GM21717 (cell line): ENCODE measurements around the gene FKRP.
"Not testable (repeated sequence)": the region's sequence is repeated elsewhere in the genome, so short reads cannot be mapped to it uniquely, and the experiment has no call there.

ENCODE experiments used
- ATAC-seq: cut with Tn5 transposase; IDR thresholded peaks from one replicate; pipeline ENCODE4 v1.9.1; 2021; ENCODE audit warnings: mild to moderate bottlenecking, moderate library complexity; ENCODE audit not compliant: unreplicated experiment

The FKRP gene

DNA sequence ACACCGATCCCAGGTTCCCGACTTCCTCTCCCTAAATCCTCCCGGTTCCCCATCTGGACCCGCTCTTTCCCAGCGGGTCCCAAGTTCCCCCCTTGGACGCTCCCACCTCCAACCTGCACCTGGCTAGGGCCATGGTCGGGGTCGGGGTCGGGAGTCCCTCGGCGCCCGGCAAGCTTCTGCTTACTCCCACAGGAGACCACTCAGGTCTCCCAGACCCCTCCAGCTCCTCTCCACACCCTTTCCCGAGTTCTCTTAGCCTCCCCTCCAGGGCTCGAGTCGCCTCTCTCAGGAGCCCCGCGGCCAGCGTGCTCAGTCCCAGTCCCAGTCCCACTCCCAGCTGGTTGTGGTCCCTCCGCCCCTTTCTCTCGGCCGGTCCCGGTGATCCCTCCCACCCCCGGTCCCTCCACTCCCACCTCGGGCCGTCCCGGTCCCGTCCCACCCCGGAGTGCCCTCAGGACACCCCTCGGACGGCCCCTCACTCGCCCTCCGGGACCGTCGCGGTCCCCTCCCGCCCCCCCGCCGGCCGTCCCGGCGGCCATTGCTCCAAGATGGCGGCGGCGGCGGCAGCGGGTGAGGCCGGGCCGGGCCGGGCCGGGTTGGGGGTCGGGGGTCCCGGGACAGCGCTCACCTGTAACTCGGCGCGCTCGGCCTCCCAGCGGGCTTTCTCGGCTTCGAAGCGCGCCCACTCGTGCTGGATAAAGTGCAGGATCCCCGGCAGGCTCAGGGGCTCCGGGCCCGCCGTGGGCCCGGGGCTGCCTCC lies at the start of gene FKRP:
Gene FKRP (plus strand): TSS at position 537 of the 760 bp plus-strand sequence. CDS start 9,394 bp downstream, outside the sequence.
- no peak for ATAC-seq

- no peak for ATAC-seq
Observed at GRCh38 chr19:46696866-46697203, 49.0 kb upstream of the FKRP start.

GRCh38 chr19:46697204-46697960 lies 48.5 kb upstream of the FKRP start:
- no peak for ATAC-seq

GRCh38 chr19:46698395-46699321 lies 47.2 kb upstream of the FKRP start:
- ATAC-seq, result no peak

DNA sequence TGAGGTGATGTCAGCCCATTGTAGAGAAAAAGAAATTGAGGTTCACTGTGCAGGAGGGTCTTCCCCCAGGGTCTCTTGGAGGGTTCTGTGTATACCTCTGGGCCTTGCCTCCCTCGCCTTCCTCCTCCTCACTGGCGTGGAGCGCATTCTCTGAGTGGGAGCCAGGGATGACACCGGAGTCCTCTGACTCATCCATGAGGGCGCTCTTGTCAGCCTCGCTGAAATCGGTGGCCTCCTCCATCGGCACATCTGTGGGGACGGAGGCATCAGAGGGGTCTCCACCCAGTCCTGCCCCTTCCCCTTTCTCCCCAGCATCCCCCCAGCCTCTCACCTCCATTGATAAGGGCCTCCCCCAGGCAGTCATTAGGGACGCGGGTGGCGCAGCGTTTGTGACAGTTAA lies 45.2 kb upstream of the FKRP start:
- no peak for ATAC-seq

- ATAC-seq, result no peak
Observed at GRCh38 chr19:46704379-46705076, 41.3 kb upstream of the FKRP start.

DNA sequence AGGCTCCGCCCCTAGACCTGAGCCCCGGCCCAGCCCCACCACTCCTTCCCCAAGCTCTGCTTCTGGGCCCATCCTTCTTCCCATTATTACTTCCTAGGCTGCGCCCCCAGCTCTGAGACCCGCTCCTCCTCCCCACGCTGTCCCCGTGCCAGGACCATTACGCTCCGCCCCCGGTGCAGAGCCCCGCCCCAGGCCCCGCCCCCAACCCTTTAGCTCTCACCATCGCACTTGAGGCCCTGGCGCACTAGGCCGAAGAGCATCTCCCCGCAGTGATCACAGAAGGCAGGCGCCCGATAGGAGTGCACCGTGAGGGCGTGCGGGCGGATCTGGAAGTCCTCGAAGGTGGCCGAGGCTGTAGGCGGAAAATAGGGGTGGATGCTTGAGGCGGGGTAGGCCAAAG lies 35.2 kb upstream of the FKRP start:
- ATAC-seq, result no peak

- ATAC-seq, result not testable (repeated sequence)
Observed at GRCh38 chr19:46712768-46713338, 33.0 kb upstream of the FKRP start.

DNA sequence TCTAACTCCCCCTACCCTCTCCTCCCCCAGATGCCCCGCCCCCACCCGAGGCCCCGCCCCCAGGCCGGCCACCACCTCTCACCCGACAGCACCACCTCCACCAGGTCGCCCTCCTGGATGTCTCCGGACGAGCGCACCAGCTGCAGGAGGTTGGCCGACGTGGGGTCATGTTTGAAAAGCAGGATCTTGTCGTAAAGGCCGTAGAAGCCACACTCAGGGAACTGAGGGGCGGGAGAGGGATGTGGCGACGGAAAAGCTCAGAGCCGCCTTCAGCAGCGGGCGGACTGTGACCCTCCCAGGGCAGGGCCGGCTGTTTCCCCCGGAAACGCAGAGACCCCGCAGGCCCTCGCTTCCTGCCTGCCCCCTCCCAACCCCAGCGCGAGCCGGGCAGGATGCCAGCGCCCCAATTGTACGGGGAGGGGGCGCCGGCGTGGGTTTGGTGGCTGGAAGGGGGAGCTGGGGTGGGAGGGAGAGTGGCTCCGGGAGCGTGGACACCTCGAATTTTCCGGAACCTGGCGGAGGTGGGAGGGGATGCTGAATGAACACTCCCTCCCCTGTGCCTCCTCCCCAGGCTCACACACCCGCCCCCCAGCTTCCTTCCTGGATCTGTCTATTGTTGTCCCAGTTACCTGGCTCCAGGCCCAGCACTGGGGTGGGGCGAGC lies 31.9 kb upstream of the FKRP start:
- no peak for ATAC-seq

- no peak for ATAC-seq
Observed at GRCh38 chr19:46714444-46715106, 31.3 kb upstream of the FKRP start.

GRCh38 chr19:46715620-46715974 lies 30.3 kb upstream of the FKRP start:
- no peak for ATAC-seq

DNA sequence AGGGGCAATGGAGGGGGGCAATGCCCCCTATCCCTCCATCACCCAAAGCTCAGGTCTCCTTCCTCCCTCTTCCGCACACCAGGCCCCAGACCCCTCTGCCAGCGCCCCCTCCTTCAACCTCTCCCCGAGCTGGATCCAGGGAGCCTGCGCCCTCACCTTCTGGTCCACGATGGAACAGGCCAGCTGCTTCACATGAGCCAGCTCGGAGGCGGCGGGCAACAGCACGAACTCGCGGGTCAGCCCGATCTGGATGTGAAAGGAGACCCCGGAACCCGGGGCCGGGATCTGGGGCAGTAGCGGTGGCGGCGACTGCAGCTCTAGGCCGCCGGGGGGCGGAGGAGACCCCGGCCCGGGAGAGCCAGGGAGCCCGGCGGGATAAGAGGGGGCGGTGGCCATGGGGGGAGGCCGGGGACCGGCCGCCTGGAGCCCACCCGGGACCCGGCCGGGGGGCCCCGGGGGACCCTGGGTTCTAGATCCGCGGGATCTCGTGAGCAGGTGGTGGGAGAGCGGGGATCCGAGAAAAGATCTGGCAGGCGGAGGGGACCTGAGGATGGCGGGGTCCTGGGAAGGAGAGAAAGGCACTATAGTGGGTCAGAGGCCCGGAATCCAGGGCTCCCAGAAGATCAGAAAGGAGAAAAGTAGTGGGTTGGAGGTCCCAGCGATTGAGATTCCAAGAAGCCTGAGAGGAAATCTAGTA lies 29.7 kb upstream of the FKRP start:
- no peak for ATAC-seq

GRCh38 chr19:46716672-46717033 lies 29.2 kb upstream of the FKRP start:
- ATAC-seq, result no peak

GRCh38 chr19:46717034-46717715 lies 28.7 kb upstream of the FKRP start, which contains the start of gene PRKD2:
Gene PRKD2, minus strand, starts transcription at chr19:46717114. Its CDS starts 744 bp downstream, at chr19:46716370.
- ATAC-seq, result peak; percentile 36

DNA sequence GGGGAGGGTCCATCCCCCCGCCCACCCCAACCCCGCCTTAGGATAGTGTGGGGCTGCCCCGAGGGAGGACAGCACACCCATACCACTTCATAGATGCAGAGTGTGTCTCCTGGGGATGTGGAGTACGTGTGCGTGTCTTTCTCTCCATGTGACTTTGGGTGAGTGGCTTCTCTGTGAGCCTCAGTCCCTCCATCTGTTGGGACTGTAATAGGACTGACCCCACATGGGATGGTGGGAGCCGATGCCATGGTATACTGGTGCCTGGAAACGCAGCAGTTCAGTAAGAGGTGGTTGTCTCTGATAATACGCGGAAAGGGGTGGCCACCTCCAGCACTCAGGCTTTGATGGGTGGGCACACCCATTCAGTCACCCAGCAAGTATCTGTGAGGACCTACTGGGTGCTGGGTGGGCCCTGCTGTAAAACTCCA lies 28.1 kb upstream of the FKRP start:
- ATAC-seq, result no peak

GRCh38 chr19:46718157-46718933 lies 27.5 kb upstream of the FKRP start:
- no peak for ATAC-seq

- ATAC-seq, result no peak
Observed at GRCh38 chr19:46718934-46719622, 26.8 kb upstream of the FKRP start.
